Head of caudate nucleus (tissue), 42 donors: ENCODE data around the gene STX1A.
"Not testable (repeated sequence)": the region's sequence is repeated elsewhere in the genome, so short reads cannot be mapped to it uniquely, and the experiment has no call there.

Experiments
- DNase-seq, 42 donors: peaks; one replicate each; pipeline versions ENCODE4 v3.0.0 to v3.0.0-alpha.2; 2020 to 2021; ENCODE audit warnings: mixed read lengths in 7 of 42
- intact Hi-C: fragments of 100-400 bp; cut with DNase I; formaldehyde crosslinking; loops from one replicate; pipeline ENCODE4 v1.15.0; 2022

STX1A gene

GRCh38 chr7:73716318-73716890 lies 3.1 kb downstream of the STX1A start:
- DNase-seq, result no peak
- intact Hi-C loops, result loop anchor here (5.0 to 10.0 kb wide), 2 partner anchors 34 to 142 kb away; partner anchors contain the start of genes BUD23, DNAJC30 and TBL2

- no peak for DNase-seq
- intact Hi-C loops, result loop anchor here (5.0 to 10.0 kb wide), 2 partner anchors 33 to 141 kb away; partner anchors contain the start of genes BUD23, DNAJC30 and TBL2
These were observed 3.7 kb downstream of the STX1A start for GRCh38 chr7:73715648-73716317.

GRCh38 chr7:73713319-73713718 lies 6.2 kb downstream of the STX1A start:
- DNase-seq, result not testable (repeated sequence)
- intact Hi-C loops, result loop anchor here (10.0 kb wide), 1 partner anchor 139 kb away; the partner anchor contains the start of gene TBL2

GRCh38 chr7:73712773-73713172 lies 6.7 kb downstream of the STX1A start:
- intact Hi-C loops, result loop anchor here (10.0 kb wide), 1 partner anchor 138 kb away; the partner anchor contains the start of gene TBL2
- DNase-seq, result no peak

- intact Hi-C loops, result no loop called here
- DNase-seq, result no peak
These were observed 10.4 kb downstream of the STX1A start for GRCh38 chr7:73708961-73709549.

- intact Hi-C loops, result no loop called here
- peak in 30 of 42 donors; percentile 18 to 65 (median 48) for DNase-seq
These were observed 12.3 kb downstream of the STX1A start for GRCh38 chr7:73707045-73707631.

- intact Hi-C loops, result no loop called here
- no peak for DNase-seq
These were observed 13.1 kb downstream of the STX1A start for GRCh38 chr7:73706126-73707044.

GRCh38 chr7:73705551-73705920 lies 13.9 kb downstream of the STX1A start:
- no peak for DNase-seq
- intact Hi-C loops, result no loop called here

GRCh38 chr7:73704640-73705550 lies 14.6 kb downstream of the STX1A start:
- peak in 1 of 42 donors; percentile 25 for DNase-seq
- intact Hi-C loops, result no loop called here

- intact Hi-C loops, result no loop called here
- peak in 22 of 42 donors; percentile 9 to 64 (median 40) for DNase-seq
These were observed 15.5 kb downstream of the STX1A start for GRCh38 chr7:73703757-73704639.

GRCh38 chr7:73703225-73703624 lies 16.2 kb downstream of the STX1A start:
- DNase-seq, result no peak
- intact Hi-C loops, result no loop called here

- intact Hi-C loops, result no loop called here
- no peak for DNase-seq
These were observed 16.8 kb downstream of the STX1A start for GRCh38 chr7:73702665-73703064.

- no peak for DNase-seq
- intact Hi-C loops, result no loop called here
These were observed 17.2 kb downstream of the STX1A start for GRCh38 chr7:73702226-73702625.

- DNase-seq, result peak in 14 of 42 donors; percentile 16 to 59 (median 30)
These were observed 18.0 kb downstream of the STX1A start for GRCh38 chr7:73701357-73701995.

GRCh38 chr7:73700581-73701134 lies 18.8 kb downstream of the STX1A start:
- intact Hi-C loops, result no loop called here
- DNase-seq, result no peak

More at GRCh38 chr7:73701357-73701995, 18.0 kb downstream of the STX1A start:
- intact Hi-C loops, result no loop called here

GRCh38 chr7:73700069-73700423 lies 19.4 kb downstream of the STX1A start:
- no peak for DNase-seq
- intact Hi-C loops, result no loop called here
